ENCODE data around the gene SIDT1.

DNA sequence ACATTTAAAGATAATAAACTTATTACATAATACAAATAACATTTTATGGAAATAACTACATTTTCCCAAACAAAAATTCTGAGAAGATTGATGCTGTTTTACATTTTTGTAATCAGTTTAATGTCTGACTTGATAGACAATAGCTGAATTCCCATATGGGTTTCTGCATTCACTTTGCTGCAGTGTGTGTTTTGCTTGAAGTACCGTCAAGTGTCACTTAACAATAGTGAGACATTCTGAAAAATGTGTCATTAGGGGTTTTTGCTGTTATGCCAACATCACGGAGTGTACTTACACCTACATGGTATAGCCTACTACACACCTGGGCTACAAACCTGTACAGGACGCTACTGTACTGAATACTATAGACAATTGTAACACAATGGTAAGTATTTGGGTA is 106.6 kb downstream of the SIDT1 start:
- TF ChIP-seq POLR2AphosphoS5 (IDR thresholded peaks at IDR 0.05) (no peak), CTCF (IDR thresholded peaks at IDR 0.05) (no peak), POLR2A (IDR thresholded peaks at IDR 0.05) (no peak)

Measured in transverse colon (tissue), 4 donors.